Fibroblast of lung (primary cell): ENCODE measurements around the gene WDR72. TPM values are rescaled to one million over a fixed set of nuclear protein-coding genes. Genes with fewer than 3 reads are reported as not detected.

Source experiments
- DNase-seq, 2 donors: peaks; one replicate each; pipeline versions ENCODE4 v3.0.0 to v3.0.0-alpha.2; 2010; ENCODE audit warnings: low read depth in 2 of 2
- H2AFZ ChIP-seq: 2 replicates; pipeline ENCODE4 v1.5.1; 2012; ENCODE audit warnings: low read length, control low read depth, inconsistent platforms
- H3K27ac ChIP-seq: 2 replicates; pipeline ENCODE4 v1.5.1; 2011; ENCODE audit warnings: low read length, control low read depth; ENCODE audit not compliant: insufficient read depth
- H3K27me3 ChIP-seq: 2 replicates; pipeline ENCODE4 v1.5.1; 2011; ENCODE audit warnings: mild to moderate bottlenecking, low read length; ENCODE audit not compliant: control insufficient read depth, insufficient read depth
- H3K36me3 ChIP-seq: 2 replicates; pipeline ENCODE4 v1.5.1; 2011; ENCODE audit warnings: low read length; ENCODE audit not compliant: control insufficient read depth, insufficient read depth
- H3K4me1 ChIP-seq: 2 replicates; pipeline ENCODE4 v1.5.1; 2011; ENCODE audit warnings: low read length; ENCODE audit not compliant: control insufficient read depth, insufficient read depth; ENCODE audit errors: extremely low read depth
- H3K4me2 ChIP-seq: 2 replicates; pipeline ENCODE4 v1.5.1; 2011; ENCODE audit warnings: low read length, control low read depth; ENCODE audit not compliant: insufficient read depth; ENCODE audit errors: extremely low read depth
- H3K4me3 ChIP-seq, 4 experiments: fragments of 200-600 bp in 1 of 4; sonication (generic) in 1 of 4; replicated peaks in 1 of 4; 2 replicates each; pipeline ENCODE4 v1.5.1; 2011 to 2016; ENCODE audit warnings: low read length in 4 of 4, low read depth in 3 of 4, mild to moderate bottlenecking in 3 of 4, control low read depth in 2 of 4, inconsistent platforms in 1 of 4, mixed read lengths in 1 of 4; ENCODE audit not compliant: insufficient read depth in 1 of 4; ENCODE audit errors: control extremely low read depth in 1 of 4
- H3K79me2 ChIP-seq: 2 replicates; pipeline ENCODE4 v1.5.1; 2012; ENCODE audit warnings: mild to moderate bottlenecking, low read length, inconsistent platforms; ENCODE audit not compliant: control insufficient read depth, insufficient read depth
- H3K9ac ChIP-seq: 2 replicates; pipeline ENCODE4 v1.5.1; 2011; ENCODE audit warnings: mild to moderate bottlenecking, low read length, control low read depth; ENCODE audit not compliant: insufficient read depth
- H3K9me3 ChIP-seq: 2 replicates; pipeline ENCODE4 v1.5.1; 2012; ENCODE audit warnings: low read depth, low read length; ENCODE audit not compliant: control insufficient read depth, insufficient read depth
- H4K20me1 ChIP-seq: 2 replicates; pipeline ENCODE4 v1.5.1; 2011; ENCODE audit warnings: low read length; ENCODE audit not compliant: control insufficient read depth, insufficient read depth; ENCODE audit errors: extremely low read depth
- CTCF ChIP-seq, 2 donors: IDR thresholded peaks in 1 of 2; conservative IDR thresholded peaks in 1 of 2; 1 replicate in 1 of 2; 2 replicates in 1 of 2; pipeline ENCODE4 v1.5.1; 2011 to 2012; ENCODE audit warnings: low read length in 2 of 2, control low read depth in 1 of 2, inconsistent platforms in 1 of 2, low read depth in 1 of 2, mild to moderate bottlenecking in 1 of 2
- EZH2 ChIP-seq: IDR thresholded peaks from 2 replicates; pipeline ENCODE4 v1.5.1; 2012; ENCODE audit warnings: low read length, control low read depth, mild to moderate bottlenecking; ENCODE audit errors: missing control alignments
- polyA plus RNA-seq, 2 donors: library from polyadenylated mRNA; depleted of rRNA in 1 of 2; stranded (reverse) in 1 of 2; unstranded in 1 of 2; fragments of >200 nt; gene quantifications; 2 replicates each; pipeline ENCODE4 v1.2.1, GENCODE V29; 2011 to 2012; ENCODE audit warnings: missing spikeins in 1 of 2
- total RNA-seq: library from RNA; depleted of rRNA; stranded (reverse); fragments of >200 nt; gene quantifications from 2 replicates; pipeline ENCODE4 v1.2.1, GENCODE V29; 2014

WDR72 gene
- total and polyA plus RNA-seq, 2 donors (not counting 1 experiment from before 2014, with no cell fraction given): not detected

- H3K36me3 ChIP-seq: no peaks in the 10 kb centered on the region
- no peak overlapping the region for H3K27ac ChIP-seq
- H3K79me2 ChIP-seq: no peaks in the 10 kb centered on the region
- H3K4me1 ChIP-seq: no peaks in the 10 kb centered on the region
- no peak overlapping the region for H3K4me3 ChIP-seq
- H4K20me1 ChIP-seq: no peaks in the 10 kb centered on the region
- H3K4me2 ChIP-seq: no peak overlapping the region
- H3K9me3 ChIP-seq: no peaks in the 10 kb centered on the region
- no peak for TF ChIP-seq CTCF (conservative IDR thresholded peaks at IDR 0.05 in 1 of 2, IDR thresholded peaks at IDR 0.05 in 1 of 2; ENCODE audit: low read depth in 1 of 2, low read length in 2 of 2)
- TF ChIP-seq EZH2: no peak
- H3K27me3 ChIP-seq: no peaks in the 10 kb centered on the region
- no peak overlapping the region for H3K9ac ChIP-seq
- no peak overlapping the region for H2AFZ ChIP-seq
- no peak for DNase-seq
Observed at GRCh38 chr15:53566912-53567311, 192.6 kb downstream of the WDR72 start.

- H3K9ac ChIP-seq: no peak overlapping the region
- H3K4me3 ChIP-seq: no peak overlapping the region
- H4K20me1 ChIP-seq: no peaks in the 10 kb centered on the region
- H3K4me1 ChIP-seq: no peaks in the 10 kb centered on the region
- H3K27ac ChIP-seq: no peak overlapping the region
- no peak for DNase-seq
- H3K9me3 ChIP-seq: no peaks in the 10 kb centered on the region
- no peaks in the 10 kb centered on the region for H3K79me2 ChIP-seq
- H3K27me3 ChIP-seq: no peaks in the 10 kb centered on the region
- TF ChIP-seq EZH2: no peak
- no peaks in the 10 kb centered on the region for H3K36me3 ChIP-seq
- no peak overlapping the region for H2AFZ ChIP-seq
- H3K4me2 ChIP-seq: no peak overlapping the region
Observed at GRCh38 chr15:53565721-53566120, 193.7 kb downstream of the WDR72 start.

- Histone ChIP-seq H3K4me3 (no peak overlapping the region), H3K27me3 (no peaks in the 10 kb centered on the region), H3K4me2 (no peak overlapping the region), H3K79me2 (no peaks in the 10 kb centered on the region), H3K9ac (no peak overlapping the region), H3K36me3 (no peaks in the 10 kb centered on the region), H3K27ac (no peak overlapping the region), H4K20me1 (no peaks in the 10 kb centered on the region), H2AFZ (no peak overlapping the region), H3K9me3 (no peaks in the 10 kb centered on the region), H3K4me1 (no peaks in the 10 kb centered on the region)
- no peak for DNase-seq
- TF ChIP-seq CTCF (conservative IDR thresholded peaks at IDR 0.05 in 1 of 2, IDR thresholded peaks at IDR 0.05 in 1 of 2; ENCODE audit: low read depth in 1 of 2, low read length in 2 of 2): no peak
- no peak for TF ChIP-seq EZH2
Observed at GRCh38 chr15:53564647-53565046, 194.8 kb downstream of the WDR72 start.

- H3K79me2 ChIP-seq: no peaks in the 10 kb centered on the region
- TF ChIP-seq EZH2 (no peak), CTCF (conservative IDR thresholded peaks at IDR 0.05 in 1 of 2, IDR thresholded peaks at IDR 0.05 in 1 of 2; ENCODE audit: low read depth in 1 of 2, low read length in 2 of 2) (no peak)
- no peaks in the 10 kb centered on the region for H3K4me1 ChIP-seq
- no peak overlapping the region for H3K9ac ChIP-seq
- H3K36me3 ChIP-seq: no peaks in the 10 kb centered on the region
- no peak overlapping the region for H3K27ac ChIP-seq
- H3K27me3 ChIP-seq: no peaks in the 10 kb centered on the region
- H3K9me3 ChIP-seq: no peaks in the 10 kb centered on the region
- DNase-seq: no peak
- no peak overlapping the region for H2AFZ ChIP-seq
- H4K20me1 ChIP-seq: no peaks in the 10 kb centered on the region
- no peak overlapping the region for H3K4me2 ChIP-seq
- H3K4me3 ChIP-seq: no peak overlapping the region
Observed at GRCh38 chr15:53563627-53564026, 195.8 kb downstream of the WDR72 start.
